Measurements from ENCODE around the gene C1orf52.

The C1orf52 gene

DNA sequence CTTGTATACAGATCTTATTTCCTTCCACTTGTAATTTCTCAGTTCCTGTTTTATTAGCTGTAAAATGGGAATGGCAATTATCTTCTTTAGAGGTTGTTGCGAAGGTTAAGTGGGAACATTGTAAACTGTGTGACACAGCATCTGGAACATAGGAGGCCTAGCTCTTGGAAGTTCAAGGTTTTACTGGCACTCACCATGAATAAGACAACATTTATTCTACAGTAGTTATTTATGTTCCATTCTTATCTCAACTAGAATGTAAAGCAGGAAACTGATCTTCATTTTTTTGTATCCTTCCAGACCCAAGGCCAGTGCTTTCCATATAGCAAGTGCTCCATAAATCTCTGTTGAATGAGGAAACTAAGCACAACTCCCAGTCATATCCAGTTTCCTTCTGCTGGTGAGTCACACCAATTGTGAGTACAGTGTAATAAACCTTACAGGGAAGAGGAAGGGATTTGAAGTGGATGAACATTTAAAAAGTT lies 15.5 kb upstream of the C1orf52 start:
- DNase-seq (ENCODE audit: low read depth), result peak; percentile 85
- peak overlapping the region; percentile 99 for H3K4me3 ChIP-seq (ENCODE audit: control insufficient read depth, low read depth, low read length)
- TF ChIP-seq, protein P1, sequence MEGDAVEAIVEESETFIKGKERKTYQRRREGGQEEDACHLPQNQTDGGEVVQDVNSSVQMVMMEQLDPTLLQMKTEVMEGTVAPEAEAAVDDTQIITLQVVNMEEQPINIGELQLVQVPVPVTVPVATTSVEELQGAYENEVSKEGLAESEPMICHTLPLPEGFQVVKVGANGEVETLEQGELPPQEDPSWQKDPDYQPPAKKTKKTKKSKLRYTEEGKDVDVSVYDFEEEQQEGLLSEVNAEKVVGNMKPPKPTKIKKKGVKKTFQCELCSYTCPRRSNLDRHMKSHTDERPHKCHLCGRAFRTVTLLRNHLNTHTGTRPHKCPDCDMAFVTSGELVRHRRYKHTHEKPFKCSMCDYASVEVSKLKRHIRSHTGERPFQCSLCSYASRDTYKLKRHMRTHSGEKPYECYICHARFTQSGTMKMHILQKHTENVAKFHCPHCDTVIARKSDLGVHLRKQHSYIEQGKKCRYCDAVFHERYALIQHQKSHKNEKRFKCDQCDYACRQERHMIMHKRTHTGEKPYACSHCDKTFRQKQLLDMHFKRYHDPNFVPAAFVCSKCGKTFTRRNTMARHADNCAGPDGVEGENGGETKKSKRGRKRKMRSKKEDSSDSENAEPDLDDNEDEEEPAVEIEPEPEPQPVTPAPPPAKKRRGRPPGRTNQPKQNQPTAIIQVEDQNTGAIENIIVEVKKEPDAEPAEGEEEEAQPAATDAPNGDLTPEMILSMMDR (conservative IDR thresholded peaks at IDR 0.05; ENCODE audit: control insufficient read depth, insufficient read depth, low read depth, low read length), result no peak

DNA sequence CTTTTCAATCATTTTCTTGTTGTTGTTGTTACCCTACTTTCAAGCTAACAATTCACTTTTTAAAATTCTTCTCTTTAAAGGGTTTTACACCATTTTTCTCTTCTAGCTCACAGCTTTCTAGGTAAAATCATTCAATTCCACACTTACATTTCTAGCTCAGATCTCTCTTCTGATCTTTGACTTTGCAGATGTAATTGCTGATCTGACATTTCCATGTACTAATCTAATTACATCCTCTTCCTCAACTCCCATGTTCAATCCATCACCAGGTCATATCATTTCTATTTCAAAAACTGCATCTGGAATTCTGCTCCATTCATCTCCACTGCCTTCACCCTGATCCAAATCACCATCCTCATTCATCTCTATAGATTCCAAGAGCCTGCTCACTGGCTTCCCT lies 13.9 kb upstream of the C1orf52 start:
- H3K4me3 ChIP-seq (ENCODE audit: control insufficient read depth, low read depth, low read length), result no peak overlapping the region
- TF ChIP-seq, protein P1 (conservative IDR thresholded peaks at IDR 0.05; ENCODE audit: control insufficient read depth, insufficient read depth, low read depth, low read length), result no peak
- no peak for DNase-seq (ENCODE audit: low read depth)

DNA sequence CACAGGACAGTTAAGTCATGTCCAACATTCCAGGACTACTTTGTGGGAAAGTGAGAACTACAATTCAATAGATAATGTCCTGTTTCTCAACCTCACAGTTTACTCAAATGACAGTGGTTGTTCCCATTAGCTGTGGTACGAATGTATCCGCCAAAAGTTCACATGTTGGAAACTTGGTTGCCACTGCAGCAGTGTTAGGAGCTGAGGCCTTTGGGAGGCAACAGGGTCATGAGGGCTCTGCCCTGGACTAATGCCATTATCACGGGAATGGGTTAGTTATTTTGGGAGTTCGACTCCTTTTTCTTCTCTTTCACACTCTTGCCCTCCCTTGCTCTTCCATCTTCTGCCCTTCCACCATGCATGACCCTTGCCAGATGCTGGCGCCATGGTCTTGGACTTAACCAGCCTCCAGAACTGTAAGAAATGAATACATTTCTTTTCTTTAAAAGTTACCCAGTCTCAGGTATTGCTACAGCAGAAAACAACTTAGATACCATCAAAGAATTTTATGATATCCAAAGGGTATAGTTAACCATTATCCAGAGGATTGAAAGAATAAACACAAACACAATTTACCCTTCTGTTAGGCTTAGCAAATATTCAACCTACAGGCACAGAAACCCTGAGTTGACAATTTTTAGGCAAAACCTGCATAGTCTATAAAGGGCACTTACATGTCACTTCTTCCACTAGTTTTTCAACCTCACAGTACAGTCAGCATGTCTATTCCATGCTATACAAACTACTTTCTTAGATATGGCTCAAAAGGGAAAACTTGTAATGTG lies 9.5 kb upstream of the C1orf52 start:
- TF ChIP-seq, protein P1 (conservative IDR thresholded peaks at IDR 0.05; ENCODE audit: control insufficient read depth, insufficient read depth, low read depth, low read length), result no peak
- no peak for DNase-seq (ENCODE audit: low read depth)
- no peak overlapping the region for H3K4me3 ChIP-seq (ENCODE audit: control insufficient read depth, low read depth, low read length)

DNA sequence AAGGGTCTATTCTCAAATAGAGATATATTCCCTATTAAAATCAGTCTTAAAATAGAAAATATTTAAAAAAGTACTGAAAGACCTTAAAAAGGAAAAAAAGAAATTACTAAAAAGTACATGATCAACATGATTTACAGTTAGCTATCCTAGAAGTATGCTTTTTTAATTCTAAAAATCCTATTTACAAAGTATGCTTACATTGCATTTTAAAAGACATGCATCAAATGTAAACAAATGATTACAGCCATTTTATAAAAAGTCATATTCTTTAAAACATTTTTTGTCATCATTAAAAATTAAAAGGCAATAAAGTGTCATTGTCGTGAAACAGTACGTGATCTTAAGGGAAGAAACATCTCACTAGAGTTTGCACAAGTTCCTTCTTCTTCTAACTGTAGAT lies 7.9 kb upstream of the C1orf52 start:
- no peak overlapping the region for H3K4me3 ChIP-seq (ENCODE audit: control insufficient read depth, low read depth, low read length)
- TF ChIP-seq, protein P1 (conservative IDR thresholded peaks at IDR 0.05; ENCODE audit: control insufficient read depth, insufficient read depth, low read depth, low read length), result no peak
- DNase-seq (ENCODE audit: low read depth), result no peak

DNA sequence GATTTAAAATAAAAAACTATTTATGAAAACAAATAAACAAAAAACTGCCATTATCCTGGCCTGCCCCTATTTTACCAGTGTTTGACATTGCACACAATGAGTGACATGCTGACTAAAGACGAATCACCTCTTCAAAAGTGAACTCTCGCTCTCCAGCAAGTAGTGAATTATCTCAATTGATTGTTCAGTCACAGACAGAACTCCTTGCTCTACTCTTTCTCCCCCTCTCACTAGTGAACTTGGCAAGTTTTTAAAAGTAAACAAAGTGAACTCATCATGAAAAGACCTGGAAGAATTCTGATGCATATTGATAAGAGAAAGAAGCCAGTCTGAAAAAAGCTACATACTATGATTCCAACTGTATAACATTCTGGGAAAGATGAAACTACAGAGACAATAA lies 4.7 kb upstream of the C1orf52 start:
- DNase-seq (ENCODE audit: low read depth), result no peak
- no peak overlapping the region for H3K4me3 ChIP-seq (ENCODE audit: control insufficient read depth, low read depth, low read length)
- TF ChIP-seq, protein P1 (conservative IDR thresholded peaks at IDR 0.05; ENCODE audit: control insufficient read depth, insufficient read depth, low read depth, low read length), result no peak

DNA sequence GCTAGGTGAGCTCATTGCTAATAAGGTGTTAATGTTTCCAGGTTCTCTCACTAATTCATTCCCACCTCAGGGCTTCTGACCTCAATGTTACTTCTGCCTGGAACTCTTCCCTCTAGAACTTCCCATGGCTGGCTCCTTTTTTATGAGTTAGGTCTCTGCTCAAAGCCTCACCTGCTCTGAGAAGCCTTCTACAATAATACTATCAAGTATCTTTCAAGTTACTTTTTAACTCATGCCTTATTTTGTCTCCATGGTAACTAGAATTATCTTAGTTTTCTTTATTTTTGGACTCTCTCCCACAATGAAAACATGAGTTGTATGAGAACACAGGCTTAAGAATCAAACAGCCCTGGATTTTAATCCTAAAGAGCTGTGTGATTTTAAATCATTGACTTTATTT lies 3.5 kb upstream of the C1orf52 start:
- TF ChIP-seq, protein P1 (conservative IDR thresholded peaks at IDR 0.05; ENCODE audit: control insufficient read depth, insufficient read depth, low read depth, low read length), result no peak
- DNase-seq (ENCODE audit: low read depth), result no peak
- no peak overlapping the region for H3K4me3 ChIP-seq (ENCODE audit: control insufficient read depth, low read depth, low read length)

Measured in fibroblast of mammary gland (primary cell).